DMS79 (cell line): ENCODE measurements around the gene SLC35G2.
"Not testable (repeated sequence)": the region's sequence is repeated elsewhere in the genome, so short reads cannot be mapped to it uniquely, and the experiment has no call there.

ENCODE experiments used
- DNase-seq: peaks from one replicate; lab custom pipeline; 2025; lab: John Stamatoyannopoulos, UW

The SLC35G2 gene

DNA sequence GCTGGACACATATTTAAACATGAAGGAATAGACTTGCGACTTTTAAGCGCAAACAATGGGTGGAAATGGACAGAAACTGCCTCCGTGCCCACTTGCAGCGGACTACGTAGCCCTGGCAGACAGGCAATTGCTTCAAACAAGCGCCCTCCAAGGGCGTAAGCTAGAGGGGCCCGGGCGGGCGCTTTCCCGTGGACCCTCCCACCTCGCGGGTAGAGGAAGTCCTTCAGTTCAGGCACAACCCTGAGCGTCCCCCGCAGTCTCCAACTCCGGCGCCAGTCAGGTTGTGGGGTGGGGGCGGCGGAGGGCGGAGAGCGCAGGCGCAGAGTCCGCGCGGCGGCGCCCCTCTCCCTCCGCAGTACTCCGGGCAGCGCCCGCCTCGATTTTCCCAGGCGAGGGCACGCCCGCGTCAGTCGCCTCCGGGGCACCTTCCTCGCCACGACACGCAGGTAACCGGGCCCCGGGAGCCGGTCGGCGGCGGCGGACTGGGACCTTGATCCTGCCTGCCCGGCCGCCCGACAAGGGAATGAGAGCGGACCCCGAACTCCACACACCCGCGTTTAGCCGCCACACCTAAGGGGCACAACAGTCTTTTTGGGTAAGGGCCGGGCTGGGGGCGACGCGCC lies at the start of gene SLC35G2:
Gene SLC35G2 (plus strand): TSS at position 358 of the 623 bp plus-strand sequence. CDS start 35,335 bp downstream, outside the sequence.
- DNase-seq: peak; percentile 83

DNA sequence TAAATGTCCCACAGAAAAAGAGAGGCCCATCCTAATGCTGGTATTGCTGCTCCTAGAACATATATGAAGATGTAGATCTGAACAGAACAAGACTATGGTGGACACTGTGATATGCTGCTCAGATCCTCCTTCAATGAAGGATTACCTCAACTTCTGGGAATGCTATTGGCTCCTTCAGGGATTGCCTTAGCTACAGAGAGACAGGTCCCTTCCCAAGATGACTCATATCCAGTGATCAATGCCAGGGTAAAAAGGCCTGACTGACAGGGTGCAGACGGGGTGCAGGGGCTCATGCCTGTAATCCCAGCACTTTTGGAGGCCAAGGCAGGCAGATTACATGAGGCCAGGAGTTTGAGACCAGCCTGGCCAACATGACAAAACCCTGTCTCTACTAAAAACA lies 46.2 kb upstream of the SLC35G2 start:
- DNase-seq: no peak

DNA sequence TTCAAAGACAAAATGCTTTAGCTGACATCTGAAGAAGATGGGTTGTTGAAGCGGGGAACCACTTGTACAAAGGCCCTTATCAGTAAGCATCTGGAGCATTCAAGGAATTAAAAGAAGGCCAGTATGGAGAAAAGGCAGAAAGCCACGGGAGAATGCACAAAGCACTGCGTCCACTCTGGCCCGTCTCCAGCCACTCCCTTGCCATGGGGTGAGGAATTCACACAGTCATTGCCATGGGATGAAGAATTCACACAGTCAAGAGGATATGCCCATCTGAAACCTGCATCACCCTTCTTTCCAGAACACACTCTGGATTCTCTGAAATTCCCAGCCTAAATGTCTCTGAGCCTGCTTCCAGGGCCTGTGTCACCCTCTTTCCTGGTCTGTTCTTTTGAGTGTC lies 40.1 kb upstream of the SLC35G2 start:
- DNase-seq: no peak

DNA sequence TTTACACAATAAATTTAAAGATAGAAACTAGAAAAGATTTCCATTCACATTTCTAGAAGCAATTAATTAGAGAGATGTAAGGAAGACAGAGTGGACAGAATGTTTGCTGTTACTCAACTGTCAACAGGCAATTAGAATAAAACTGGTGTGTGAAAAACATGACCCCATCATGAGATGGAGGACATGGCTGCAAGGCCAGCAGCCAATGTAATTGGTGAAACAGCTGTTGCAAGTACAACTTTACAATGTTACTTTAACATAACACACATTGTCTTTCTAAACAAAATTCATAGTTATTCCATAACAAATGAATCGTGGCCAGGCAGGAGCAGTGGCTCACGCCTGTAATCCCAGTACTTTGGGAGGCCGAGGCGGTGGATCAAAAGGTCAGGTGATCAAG lies 38.2 kb upstream of the SLC35G2 start:
- DNase-seq: no peak

DNA sequence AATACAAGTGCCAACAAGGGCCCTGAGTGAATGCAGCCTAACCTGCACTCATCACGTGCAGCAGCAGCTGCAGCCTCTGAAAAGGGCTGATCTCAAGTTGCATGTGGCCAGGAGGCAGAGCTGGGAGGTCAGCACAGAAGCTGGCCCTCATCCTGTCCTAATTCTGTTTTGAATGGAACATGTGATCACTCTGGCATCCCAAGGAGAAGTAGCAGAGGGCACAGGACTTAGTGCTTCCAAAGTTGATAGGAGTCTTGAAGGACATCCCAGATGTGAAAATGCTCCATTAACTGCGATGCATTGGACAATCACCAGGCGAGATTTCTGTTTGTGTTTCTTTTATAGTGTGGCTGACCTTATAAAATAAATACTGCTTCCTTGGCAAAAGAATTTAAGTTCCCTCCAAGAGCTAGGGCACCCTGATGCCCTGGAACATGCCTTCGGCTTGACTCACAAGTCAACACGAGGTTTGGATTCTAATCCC lies 35.2 kb upstream of the SLC35G2 start:
- no peak for DNase-seq

DNA sequence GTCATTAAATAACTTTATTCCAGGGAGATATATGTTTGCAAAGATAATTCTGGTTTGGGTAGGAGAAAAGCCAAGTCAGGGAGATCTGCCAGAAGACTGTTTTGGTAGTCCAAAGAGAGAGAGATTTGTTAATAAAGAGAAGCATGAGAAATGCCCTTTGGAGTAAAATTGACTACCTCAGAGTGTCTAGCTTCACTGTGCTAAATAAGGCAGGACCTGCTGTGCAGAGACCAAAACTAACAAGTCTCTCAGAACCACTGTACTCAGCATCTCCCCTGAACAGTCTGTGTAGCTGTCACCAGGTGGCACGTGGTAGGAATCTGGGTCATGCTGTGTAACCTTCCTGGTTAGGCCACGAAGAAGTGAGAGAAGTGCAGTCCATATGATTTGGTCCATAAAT lies 31.6 kb upstream of the SLC35G2 start:
- DNase-seq: no peak

DNA sequence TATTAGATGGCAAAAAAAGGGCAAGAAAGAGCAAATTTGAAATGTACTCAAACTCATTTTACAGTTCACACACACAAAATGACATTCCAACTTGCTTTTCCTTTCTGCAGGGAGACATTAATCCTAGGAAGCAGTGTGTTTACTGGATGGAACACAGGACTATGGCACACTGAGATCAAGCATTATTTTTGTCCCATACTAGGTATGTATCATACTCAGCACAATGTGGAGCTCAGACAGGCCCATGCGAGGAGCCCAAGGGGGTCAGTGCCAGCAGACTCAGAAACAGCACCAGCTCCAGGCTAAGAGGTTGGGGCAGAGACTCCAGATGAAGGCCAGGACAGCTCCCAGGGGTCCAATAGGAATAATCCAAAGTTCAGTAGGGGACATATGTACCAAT lies 30.8 kb upstream of the SLC35G2 start:
- no peak for DNase-seq

DNA sequence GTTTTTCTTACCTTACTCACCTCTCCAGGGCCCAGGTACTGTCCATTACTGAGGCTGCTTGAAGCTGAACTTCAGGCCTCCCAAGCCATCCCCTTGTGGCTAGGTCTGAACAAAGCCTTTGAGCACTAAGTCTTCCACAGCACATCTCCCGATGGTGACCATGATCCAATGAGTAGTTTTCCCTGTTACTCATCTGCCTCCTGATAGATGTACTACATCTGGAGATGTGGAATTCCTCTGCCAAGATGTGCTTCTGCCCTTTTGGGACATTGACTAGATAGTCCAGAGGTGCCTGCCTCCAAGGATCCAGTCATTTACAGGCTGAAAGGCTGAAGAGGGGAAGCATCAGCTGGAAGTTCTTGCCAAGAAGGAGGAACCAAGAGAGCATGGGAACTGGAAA lies 28.9 kb upstream of the SLC35G2 start:
- no peak for DNase-seq

DNA sequence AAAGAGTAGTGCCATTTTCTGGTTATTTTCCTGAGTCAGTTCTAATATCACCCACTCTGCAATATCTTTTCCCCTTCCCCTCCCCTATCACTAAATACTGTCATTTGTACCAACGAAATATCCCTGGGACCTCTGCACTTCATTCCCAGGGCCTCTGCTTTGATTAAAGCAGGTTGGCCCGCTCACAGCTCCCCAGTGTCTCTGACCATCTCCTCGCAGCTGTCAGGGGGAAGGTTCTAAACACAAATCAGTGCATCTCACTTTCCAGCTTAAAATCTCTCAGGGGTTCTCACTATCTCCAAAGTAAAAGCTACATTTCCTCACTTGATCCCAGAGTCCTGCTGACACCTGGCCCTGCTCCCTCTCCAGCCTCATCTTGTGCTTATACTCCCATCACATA lies 28.1 kb upstream of the SLC35G2 start:
- no peak for DNase-seq

DNA sequence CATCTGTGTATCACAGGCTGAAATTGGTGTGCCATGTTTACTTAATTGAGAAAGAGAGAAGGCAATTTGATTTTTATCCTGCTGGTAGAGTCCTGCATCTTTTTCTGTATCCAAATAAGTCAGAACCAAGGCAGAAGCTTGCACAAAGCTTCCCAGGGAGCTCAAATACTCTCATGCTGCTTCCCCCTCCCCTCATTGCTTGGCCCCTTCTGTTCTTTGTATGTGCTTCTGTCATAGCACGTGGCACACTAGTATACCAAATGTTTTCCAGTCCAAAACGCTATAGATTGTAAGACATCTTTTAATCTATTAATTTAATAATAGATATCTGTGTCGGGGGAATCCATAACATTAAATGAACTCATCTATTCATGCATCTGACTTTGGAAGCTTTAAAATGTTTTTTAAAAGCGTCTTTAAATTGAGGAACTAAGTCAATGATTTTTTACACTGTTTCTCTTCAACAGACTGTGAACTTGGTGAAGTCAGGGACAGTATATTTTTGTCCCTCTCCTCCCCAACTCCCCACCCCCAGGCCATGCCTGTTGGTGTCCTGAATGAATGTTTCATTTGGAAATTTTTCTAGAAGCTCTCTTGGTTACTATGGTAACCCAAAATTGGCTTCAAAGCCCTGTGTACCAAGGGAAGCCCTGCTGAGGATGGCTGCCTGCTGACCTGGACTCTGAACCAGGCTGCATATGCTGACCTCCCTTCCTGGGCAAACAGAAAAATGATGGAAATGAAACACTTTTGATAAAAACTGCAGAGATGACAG lies 26.2 kb upstream of the SLC35G2 start:
- DNase-seq: no peak

DNA sequence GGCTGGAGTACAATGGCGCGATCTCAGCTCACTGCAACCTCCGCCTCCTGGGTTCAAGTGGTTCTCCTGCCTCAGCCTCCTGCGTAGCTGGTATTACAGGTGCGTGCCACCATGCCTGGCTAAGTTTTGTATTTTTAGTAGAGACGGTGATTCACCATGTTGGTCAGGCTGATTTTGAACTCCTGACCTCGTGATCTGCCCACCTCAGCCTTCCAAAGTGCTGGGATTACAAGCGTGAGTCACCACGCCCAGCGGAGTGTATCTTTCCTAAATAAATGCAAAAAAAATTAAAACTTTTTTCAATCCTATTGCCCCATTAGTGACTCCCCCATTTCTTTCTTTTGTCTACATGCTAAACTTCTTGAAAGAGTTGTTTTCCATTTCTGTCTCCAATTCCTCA lies 17.8 kb upstream of the SLC35G2 start:
- not testable (repeated sequence) for DNase-seq

DNA sequence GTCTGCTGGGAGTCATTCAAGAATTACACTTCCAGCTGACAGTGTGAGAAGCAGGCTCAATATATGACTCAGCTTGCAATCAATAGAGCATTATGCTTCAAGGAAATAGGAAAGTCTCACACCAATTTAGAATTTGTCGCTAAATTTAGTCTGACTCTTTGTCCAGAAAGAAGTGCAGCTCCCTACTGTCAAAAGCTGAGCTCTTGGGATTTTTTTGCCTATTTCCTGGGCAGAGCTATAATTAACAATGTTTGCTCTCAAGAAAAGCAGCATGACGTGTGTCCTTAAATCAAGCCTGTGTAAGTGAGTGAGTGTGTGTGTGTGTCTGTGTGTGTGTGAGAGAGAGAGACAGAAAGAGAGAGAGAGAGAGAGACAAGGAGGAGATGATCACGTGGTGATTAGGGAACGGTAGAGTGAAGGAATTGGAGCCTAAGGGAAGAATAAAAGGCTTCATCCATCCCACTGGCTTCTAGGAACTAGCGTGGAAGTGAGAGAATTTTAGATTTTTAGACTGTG lies 16.4 kb upstream of the SLC35G2 start:
- DNase-seq: peak; percentile 69

DNA sequence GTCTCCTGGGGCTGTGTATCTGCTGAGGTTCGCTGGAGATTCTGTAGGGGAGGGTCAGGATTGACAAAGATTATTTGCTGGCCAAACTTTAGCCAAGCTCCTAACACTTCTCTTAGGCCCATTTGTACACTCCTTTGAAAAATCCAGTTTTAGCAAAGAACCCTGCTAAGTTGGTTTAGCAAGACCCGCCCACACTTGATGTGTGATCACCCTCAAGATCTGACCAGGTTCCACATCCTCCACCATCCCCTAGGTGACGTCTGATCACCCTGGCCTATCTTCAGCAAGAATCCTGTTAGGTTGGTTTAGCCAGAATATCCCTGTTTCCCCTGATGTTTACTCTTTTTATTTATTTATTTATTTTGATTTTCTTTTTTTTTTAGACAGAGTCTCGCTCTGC lies 14.8 kb upstream of the SLC35G2 start:
- DNase-seq: no peak

DNA sequence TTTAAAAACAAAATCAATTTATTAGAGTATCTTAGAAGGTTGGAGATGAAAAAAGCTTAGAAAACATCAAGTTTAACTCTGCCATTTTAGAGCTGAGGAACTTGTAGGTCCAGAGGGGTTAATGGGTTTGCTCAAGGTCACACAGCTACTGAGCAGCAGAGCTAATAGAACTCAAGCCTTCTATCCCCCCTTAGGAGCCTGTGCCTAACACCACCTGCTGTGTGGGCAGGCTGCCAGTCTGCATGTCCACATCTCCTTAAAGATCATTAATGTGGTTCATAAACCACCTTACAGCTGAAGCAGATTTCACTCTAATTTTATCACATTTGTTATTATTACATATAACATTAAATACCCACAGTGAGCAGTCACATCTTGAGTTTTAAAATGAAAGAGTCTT lies 14.1 kb upstream of the SLC35G2 start:
- DNase-seq: peak; percentile 6

DNA sequence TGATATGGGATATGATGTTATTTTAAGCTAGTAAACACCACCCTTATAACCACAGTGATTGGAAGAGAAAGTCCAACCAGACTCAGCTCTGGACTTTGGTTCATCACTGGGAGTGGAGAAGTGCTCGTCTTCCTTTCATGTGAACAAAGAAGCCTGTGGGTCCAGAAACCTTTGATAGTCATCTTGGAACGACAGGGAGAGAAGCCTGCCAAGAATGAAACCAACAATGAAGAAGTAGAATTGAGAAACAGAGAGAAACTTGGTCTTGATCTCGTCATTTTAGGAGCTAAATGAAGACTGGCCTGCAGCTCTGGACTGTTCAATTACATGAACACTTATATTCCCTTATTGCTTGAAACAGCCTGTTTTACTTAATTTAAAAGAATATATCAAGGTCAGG lies 13.1 kb upstream of the SLC35G2 start:
- DNase-seq: no peak

DNA sequence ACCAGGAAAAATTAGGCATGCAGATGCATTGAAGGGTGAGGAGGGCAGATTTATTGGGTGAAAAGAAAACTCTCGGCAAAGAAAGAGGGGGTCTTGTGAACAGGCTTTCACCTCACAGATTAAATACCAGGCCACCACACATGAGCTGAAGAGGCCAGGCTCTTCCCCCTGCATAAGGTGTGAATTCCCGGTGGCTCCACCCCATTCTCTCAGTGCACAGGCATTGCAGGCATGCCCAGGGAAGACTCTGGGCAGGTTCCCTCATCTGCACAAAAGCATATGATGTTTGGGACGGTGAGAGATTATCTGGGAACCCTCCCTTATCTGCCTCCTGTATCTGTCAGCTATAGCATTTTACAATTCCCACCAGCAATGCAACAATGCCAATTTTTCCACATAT lies 7.2 kb upstream of the SLC35G2 start:
- DNase-seq: no peak

DNA sequence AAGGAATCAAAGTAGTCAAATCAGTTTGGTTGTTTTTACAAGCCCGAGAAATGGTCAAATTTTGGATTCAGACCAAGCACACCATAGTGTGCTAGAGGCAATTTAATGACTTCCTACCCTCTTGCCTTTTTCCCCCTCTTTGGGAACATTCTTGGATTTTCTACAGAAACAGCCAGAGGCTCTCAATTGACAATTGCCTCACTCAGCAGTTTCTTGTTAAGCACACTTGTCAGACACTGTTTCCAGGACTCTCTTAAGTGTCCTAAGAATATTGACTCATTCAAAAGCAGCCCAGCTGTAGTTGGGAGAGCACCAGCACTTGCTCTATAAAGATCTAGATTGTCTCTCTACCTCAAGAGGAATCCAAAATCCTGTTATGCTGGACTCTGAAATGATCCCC lies 1.5 kb upstream of the SLC35G2 start:
- DNase-seq: peak; percentile 69

DNA sequence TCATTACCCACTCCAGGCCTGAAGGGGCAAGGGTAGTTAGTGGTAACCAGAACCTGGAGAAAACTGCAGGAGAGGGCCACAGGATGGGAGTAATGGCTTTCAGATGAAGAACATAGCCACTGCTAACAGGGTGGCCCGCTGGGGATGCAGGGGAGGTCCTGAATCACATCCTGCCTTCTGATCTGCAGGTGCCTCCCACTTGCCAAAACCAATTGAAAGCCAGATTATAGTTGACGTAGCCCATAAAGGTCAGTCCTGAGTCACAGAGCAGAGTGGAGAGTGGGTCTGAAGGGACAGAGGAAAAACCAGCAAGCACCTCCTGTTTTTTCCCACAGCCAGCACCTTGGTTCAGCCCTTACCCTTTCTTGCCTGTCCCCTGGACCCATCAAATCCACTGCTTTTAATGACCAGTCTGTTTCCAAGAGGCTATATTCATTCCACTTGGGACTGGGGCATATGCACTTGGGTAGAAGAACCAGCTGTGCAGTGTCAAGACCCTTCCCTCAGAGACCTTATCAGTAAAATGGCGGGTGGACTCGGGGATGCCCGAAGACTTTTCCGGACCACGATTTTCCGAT lies 646 bp upstream of the SLC35G2 start:
- DNase-seq: peak; percentile 80

DNA sequence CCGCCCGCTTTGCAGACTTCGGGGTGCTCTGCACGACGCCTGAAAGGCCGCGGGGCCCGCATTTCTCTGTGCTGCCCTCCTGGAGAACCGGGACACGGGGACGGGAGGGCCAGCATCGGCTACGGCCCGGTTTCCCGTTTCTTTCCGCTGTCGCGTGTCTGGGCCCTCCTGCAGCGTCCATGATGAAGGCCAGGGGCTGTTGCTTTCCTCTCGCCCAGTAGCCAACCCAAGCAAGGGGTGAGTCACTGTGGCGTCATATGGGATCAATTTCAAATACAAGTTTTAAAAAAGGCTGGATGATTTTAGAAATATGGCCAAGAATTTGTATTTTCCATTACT lies 435 bp downstream of the SLC35G2 start:
- peak; percentile 46 for DNase-seq

DNA sequence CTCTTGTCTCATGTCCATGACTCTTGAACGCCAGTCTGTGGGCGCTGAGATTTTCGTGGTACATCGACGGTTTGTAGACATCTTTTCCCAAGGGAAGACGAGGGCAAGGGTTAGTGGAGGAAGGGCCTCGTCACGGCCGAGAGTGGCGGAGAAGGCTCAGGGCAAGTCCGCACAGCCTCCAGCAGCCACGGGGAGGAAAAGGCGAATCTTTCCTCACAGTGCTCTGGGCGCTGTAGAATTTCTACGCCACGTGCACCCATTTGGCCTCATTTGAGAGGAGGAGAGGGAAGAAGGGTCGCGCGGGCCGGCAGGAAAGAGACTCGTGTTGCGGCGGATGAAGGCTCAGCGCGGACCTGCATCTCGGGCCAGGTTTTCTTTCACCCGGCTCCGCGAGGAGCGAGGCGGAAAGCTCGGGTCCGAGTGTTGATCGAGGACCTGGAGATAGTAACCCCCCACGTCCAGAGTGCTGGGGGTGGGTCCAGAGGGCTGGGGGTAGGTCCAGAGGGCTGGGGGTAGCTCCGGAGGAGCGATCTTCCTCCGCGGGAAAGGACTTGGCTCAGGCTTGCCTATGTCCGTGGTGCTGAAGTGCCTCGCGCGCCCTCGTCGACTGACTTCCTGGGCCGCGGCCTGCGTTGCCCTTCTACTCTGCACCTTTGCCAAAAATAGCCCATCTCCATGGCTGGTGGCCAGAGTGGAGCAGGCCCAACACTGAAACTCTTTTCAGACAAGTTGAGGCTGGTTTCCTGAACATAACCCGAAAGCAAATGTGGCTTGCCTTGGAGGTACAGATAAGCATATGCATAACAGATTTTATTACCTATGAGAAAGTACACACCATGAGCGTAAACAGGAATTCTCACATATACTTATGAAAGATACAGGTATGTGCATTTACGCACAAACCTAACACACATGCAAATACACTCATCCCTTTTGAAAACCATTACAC lies 1.1 kb downstream of the SLC35G2 start:
- peak; percentile 46 for DNase-seq

DNA sequence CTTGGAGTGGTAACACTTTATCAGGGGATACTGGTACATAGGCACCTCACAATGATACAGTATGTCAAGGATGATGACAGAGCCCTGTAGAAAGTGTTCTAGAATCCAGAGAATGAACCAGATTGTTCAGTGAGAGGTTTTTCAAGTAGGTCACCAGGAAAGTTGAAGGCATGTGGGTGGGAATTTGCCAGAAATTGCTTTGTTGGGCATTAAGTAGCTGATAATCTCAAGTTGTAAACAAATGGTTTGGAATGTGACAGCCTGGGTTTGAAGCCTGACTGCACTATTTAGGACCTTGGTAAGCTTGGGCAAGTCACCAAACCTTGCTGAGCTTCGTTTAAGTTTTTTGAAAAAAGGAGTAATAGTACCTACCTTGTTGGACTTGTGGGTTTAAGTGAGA lies 12.5 kb downstream of the SLC35G2 start:
- no peak for DNase-seq
